BJ (cell line): ENCODE results near the gene PRTG. TPM values are rescaled to one million over a fixed set of nuclear protein-coding genes. Genes with fewer than 3 reads are reported as not detected.
"Not testable (repeated sequence)": the region's sequence is repeated elsewhere in the genome, so short reads cannot be mapped to it uniquely, and the experiment has no call there.

Source experiments
- CTCF ChIA-PET: fragments of 350-600 bp; formaldehyde crosslinking; extraction: SDS; loops from one replicate; lab custom pipeline; 2021; ENCODE audit warnings: antibody characterized with exemption, inconsistent platforms; lab: Yijun Ruan, JAX
- POLR2A ChIA-PET: fragments of 300-600 bp; sonication (Branson Sonifier 250); formaldehyde crosslinking; extraction: SDS; loops from one replicate; lab custom pipeline; 2021; ENCODE audit warnings: antibody characterized with exemption; lab: Charles Lee
- DNase-seq: peaks from one replicate; pipeline ENCODE4 v3.0.0-alpha.2; 2011; ENCODE audit warnings: low read depth
- H3K27me3 ChIP-seq: 2 replicates; pipeline ENCODE4 v1.6.0; 2011; ENCODE audit warnings: low read length; ENCODE audit not compliant: control insufficient read depth, insufficient read depth
- H3K36me3 ChIP-seq: 2 replicates; pipeline ENCODE4 v1.5.1; 2011; ENCODE audit warnings: low read length; ENCODE audit not compliant: control insufficient read depth, insufficient read depth
- H3K4me3 ChIP-seq: 2 replicates; pipeline ENCODE4 v1.5.1; 2011; ENCODE audit warnings: low read depth, mild to moderate bottlenecking, control low read depth, low read length
- CTCF ChIP-seq: IDR thresholded peaks from 2 replicates; pipeline ENCODE4 v1.5.1; 2011; ENCODE audit warnings: low read depth, mild to moderate bottlenecking, control low read depth, inconsistent platforms, low read length, moderate library complexity; ENCODE audit not compliant: insufficient read depth
- polyA minus RNA-seq: library from RNA; depleted of rRNA, polyadenylated mRNA; stranded (reverse); fragments of >200 nt; gene quantifications from 2 replicates; pipeline ENCODE4 v1.2.3, GENCODE V29; 2011; rRNA and poly(A)+ RNA removed
- polyA plus RNA-seq: library from polyadenylated mRNA; depleted of rRNA; stranded (reverse); fragments of >200 nt; gene quantifications from 2 replicates; pipeline ENCODE4 v1.2.3, GENCODE V29; 2011; rRNA removed

PRTG gene
- polyA plus RNA-seq (0.94 and 1.1 TPM in 2 replicates), polyA minus RNA-seq (1.2 TPM in 2 replicates)

GRCh38 chr15:55742927-55743728 lies at the start of gene PRTG:
PRTG (minus strand) TSS chr15:55743152; CDS start chr15:55742931, 221 bp downstream.
- ChIA-PET CTCF (interaction anchor here (1.4 to 1.8 kb wide), 3 partner anchors 31 to 58 kb away, joined by 4 to 6 read pairs (median 4); no protein-coding TSS in a partner anchor), POLR2A (no interaction called here)
- no peaks in the 10 kb centered on the region for H3K27me3 ChIP-seq
- DNase-seq, result no peak
- no peaks in the 10 kb centered on the region; the same call in 1 of the 2 replicates for H3K36me3 ChIP-seq
- peak within 1 kb of the TSS; percentile 82 for H3K4me3 ChIP-seq
- TF ChIP-seq CTCF, result no peak

- H3K27me3 ChIP-seq, result no peaks in the 10 kb centered on the region
- DNase-seq, result no peak
- no peak overlapping the region for H3K4me3 ChIP-seq
- H3K36me3 ChIP-seq, result no peaks in the 10 kb centered on the region
- ChIA-PET CTCF (interaction anchor here (0.8 to 1.5 kb wide), 3 partner anchors 17 to 150 kb away, joined by 3 to 6 read pairs (median 4); no protein-coding TSS in a partner anchor), POLR2A (interaction anchor here (0.6 kb wide), 1 partner anchor 77 kb away, joined by 4 read pairs; no protein-coding TSS in a partner anchor)
- TF ChIP-seq CTCF, result no peak
These were observed 48.8 kb upstream of the PRTG start for GRCh38 chr15:55791551-55792400.

GRCh38 chr15:55789066-55789660 lies 46.2 kb upstream of the PRTG start:
- Histone ChIP-seq H3K4me3 (no peak overlapping the region), H3K27me3 (no peaks in the 10 kb centered on the region), H3K36me3 (no peaks in the 10 kb centered on the region)
- ChIA-PET CTCF (interaction anchor here (1.0 to 8.6 kb wide), 5 partner anchors 10 to 142 kb away, joined by 3 to 64 read pairs (median 3); no protein-coding TSS in a partner anchor), POLR2A (no interaction called here)
- peak; percentile 51 for TF ChIP-seq CTCF
- no peak for DNase-seq

GRCh38 chr15:55786341-55786740 lies 43.4 kb upstream of the PRTG start:
- CTCF ChIA-PET, result interaction anchor here (0.6 to 8.6 kb wide), 2 partner anchors 12 to 38 kb away, joined by 3 to 64 read pairs; no protein-coding TSS in a partner anchor
- POLR2A ChIA-PET, result no interaction called here
- Histone ChIP-seq H3K4me3 (no peak overlapping the region), H3K36me3 (no peaks in the 10 kb centered on the region), H3K27me3 (no peaks in the 10 kb centered on the region)
- DNase-seq, result no peak
- TF ChIP-seq CTCF, result no peak

- DNase-seq, H3K4me3 ChIP-seq, H3K36me3 ChIP-seq, H3K27me3 ChIP-seq, POLR2A ChIA-PET: not testable (repeated sequence)
- CTCF ChIA-PET, result interaction anchor here (8.6 kb wide), 1 partner anchor 12 kb away, joined by 64 read pairs; no protein-coding TSS in a partner anchor
These were observed 42.6 kb upstream of the PRTG start for GRCh38 chr15:55785593-55785992.
